H9 (cell line): Measurements from ENCODE around the gene ENOX1. TPM values are rescaled to one million over a fixed set of nuclear protein-coding genes. Genes with fewer than 3 reads are reported as not detected.

Experiments used
- DNase-seq: peaks from one replicate; pipeline ENCODE4 v3.0.0-alpha.2; 2017
- H2AFZ ChIP-seq: one replicate; pipeline ENCODE4 v1.6.1; 2013; ENCODE audit warnings: mild to moderate bottlenecking, low read length, control low read depth, moderate library complexity
- H2AK5ac ChIP-seq: 2 replicates; pipeline ENCODE4 v1.6.1; 2013; ENCODE audit warnings: low read length, control low read depth, mixed read lengths; ENCODE audit not compliant: insufficient read length
- H2BK120ac ChIP-seq: one replicate; pipeline ENCODE4 v1.6.1; 2013; ENCODE audit warnings: low read depth, mild to moderate bottlenecking, low read length, control low read depth, inconsistent platforms; ENCODE audit not compliant: poor library complexity, severe bottlenecking
- H2BK12ac ChIP-seq: 2 replicates; pipeline ENCODE4 v1.6.1; 2013; ENCODE audit warnings: low read length, control low read depth, mixed read lengths, low read depth; ENCODE audit not compliant: insufficient read length
- H2BK15ac ChIP-seq: 2 replicates; pipeline ENCODE4 v1.6.1; 2013; ENCODE audit warnings: low read depth, low read length, control low read depth
- H2BK20ac ChIP-seq: one replicate; pipeline ENCODE4 v1.6.1; 2013; ENCODE audit warnings: low read depth, mild to moderate bottlenecking, low read length, control low read depth, inconsistent platforms; ENCODE audit not compliant: poor library complexity, severe bottlenecking
- H2BK5ac ChIP-seq: 2 replicates; pipeline ENCODE4 v1.6.1; 2013; ENCODE audit warnings: low read length, control low read depth, mixed read lengths; ENCODE audit not compliant: insufficient read length
- H3K14ac ChIP-seq: 2 replicates; pipeline ENCODE4 v1.6.1; 2013; ENCODE audit warnings: low read length, control low read depth; ENCODE audit not compliant: insufficient read depth
- H3K18ac ChIP-seq: 2 replicates; pipeline ENCODE4 v1.6.1; 2013; ENCODE audit warnings: low read depth, mild to moderate bottlenecking, mixed read lengths, low read length, control low read depth; ENCODE audit not compliant: insufficient read length
- H3K23ac ChIP-seq: 2 replicates; pipeline ENCODE4 v1.6.1; 2013; ENCODE audit warnings: low read length, control low read depth, mixed read lengths, low read depth; ENCODE audit not compliant: insufficient read length
- H3K23me2 ChIP-seq: 2 replicates; pipeline ENCODE4 v1.6.1; 2013; ENCODE audit warnings: low read depth, mild to moderate bottlenecking, mixed read lengths, low read length, control low read depth; ENCODE audit not compliant: insufficient read length, poor library complexity, severe bottlenecking
- H3K27ac ChIP-seq: 2 replicates; pipeline ENCODE4 v1.5.1; 2013; ENCODE audit warnings: low read length, control low read depth, mixed read lengths, low read depth; ENCODE audit not compliant: insufficient read length
- H3K27me3 ChIP-seq: 2 replicates; pipeline ENCODE4 v1.6.1; 2013; ENCODE audit warnings: low read length, control low read depth, inconsistent platforms; ENCODE audit not compliant: insufficient read depth
- H3K4ac ChIP-seq: 2 replicates; pipeline ENCODE4 v1.6.1; 2013; ENCODE audit warnings: low read depth, mild to moderate bottlenecking, control low read depth, inconsistent platforms, low read length, moderate library complexity
- H3K4me1 ChIP-seq: 2 replicates; pipeline ENCODE4 v1.6.1; 2013; ENCODE audit warnings: low read length, control low read depth, inconsistent platforms; ENCODE audit not compliant: insufficient read depth
- H3K4me2 ChIP-seq: 2 replicates; pipeline ENCODE4 v1.6.1; 2013; ENCODE audit warnings: low read length, control low read depth, mixed read lengths; ENCODE audit not compliant: insufficient read length, insufficient read depth
- H3K56ac ChIP-seq: 2 replicates; pipeline ENCODE4 v1.6.1; 2013; ENCODE audit warnings: low read depth, mild to moderate bottlenecking, mixed read lengths, low read length, control low read depth; ENCODE audit not compliant: insufficient read length
- H3K79me1 ChIP-seq: 2 replicates; pipeline ENCODE4 v1.6.1; 2013; ENCODE audit warnings: low read depth, mild to moderate bottlenecking, moderate library complexity, low read length, control low read depth, inconsistent platforms; ENCODE audit not compliant: insufficient read depth, poor library complexity, severe bottlenecking
- H3K79me2 ChIP-seq: 2 replicates; pipeline ENCODE4 v1.6.1; 2013; ENCODE audit warnings: low read length, control low read depth, inconsistent platforms; ENCODE audit not compliant: insufficient read depth
- H3K9ac ChIP-seq: 2 replicates; pipeline ENCODE4 v1.6.1; 2013; ENCODE audit warnings: low read length, control low read depth, mixed read lengths; ENCODE audit not compliant: insufficient read length; ENCODE audit errors: extremely low read depth
- H3K9me3 ChIP-seq: one replicate; pipeline ENCODE4 v1.6.1; 2013; ENCODE audit warnings: low read depth, low read length, inconsistent platforms; ENCODE audit not compliant: control insufficient read depth
- H3T11ph ChIP-seq: one replicate; pipeline ENCODE4 v1.6.1; 2013; ENCODE audit warnings: mild to moderate bottlenecking, low read length, control low read depth, inconsistent platforms
- H4K20me1 ChIP-seq: one replicate; pipeline ENCODE4 v1.6.1; 2013; ENCODE audit not compliant: control insufficient read depth, insufficient read length, insufficient read depth
- H4K5ac ChIP-seq: 2 replicates; pipeline ENCODE4 v1.6.1; 2013; ENCODE audit warnings: low read depth, mild to moderate bottlenecking, mixed read lengths, low read length, control low read depth; ENCODE audit not compliant: insufficient read length
- H4K8ac ChIP-seq: replicated peaks from 2 replicates; pipeline ENCODE4 v1.6.1; 2013; ENCODE audit warnings: low read length, control low read depth, mixed read lengths, low read depth; ENCODE audit not compliant: insufficient read length
- H4K91ac ChIP-seq: 2 replicates; pipeline ENCODE4 v1.6.1; 2013; ENCODE audit warnings: low read depth, mild to moderate bottlenecking, moderate library complexity, mixed read lengths, low read length, control low read depth; ENCODE audit not compliant: insufficient read length
- H3K27ac Mint-ChIP-seq, 3 experiments: 2 replicates in 2 of 3; 3 replicates in 1 of 3; pipeline ENCODE4 v1.8.0; 2020 to 2021; ENCODE audit warnings: mixed read lengths in 3 of 3, mild to moderate bottlenecking in 1 of 3, moderate library complexity in 1 of 3
- H3K27me3 Mint-ChIP-seq: 2 replicates; pipeline ENCODE4 v1.8.0; 2021; ENCODE audit warnings: low read depth, mild to moderate bottlenecking, moderate library complexity, mixed read lengths
- H3K36me3 Mint-ChIP-seq, 3 experiments: 2 replicates in 2 of 3; 3 replicates in 1 of 3; pipeline ENCODE4 v1.8.0; 2020 to 2021; ENCODE audit warnings: low read depth in 3 of 3, mixed read lengths in 3 of 3; ENCODE audit not compliant: insufficient read depth in 1 of 3
- H3K4me1 Mint-ChIP-seq, 2 experiments: 2 replicates each; pipeline ENCODE4 v1.8.0; 2020; ENCODE audit warnings: mixed read lengths in 2 of 2
- H3K4me3 Mint-ChIP-seq, 2 experiments: 2 replicates in 1 of 2; 3 replicates in 1 of 2; pipeline ENCODE4 v1.8.0; 2020 to 2021; ENCODE audit warnings: mild to moderate bottlenecking in 2 of 2, mixed read lengths in 2 of 2, moderate library complexity in 1 of 2
- H3K9me3 Mint-ChIP-seq, 2 experiments: 2 replicates in 1 of 2; 3 replicates in 1 of 2; pipeline ENCODE4 v1.8.0; 2020; ENCODE audit warnings: mild to moderate bottlenecking in 2 of 2, mixed read lengths in 2 of 2, moderate library complexity in 1 of 2
- CTCF ChIP-seq: fragments of 200-600 bp; sonication (generic); conservative IDR thresholded peaks from 3 replicates; pipeline ENCODE4 v1.8.0; 2021; ENCODE audit warnings: antibody characterized with exemption, mild to moderate bottlenecking
- WGBS: extraction: QIAGEN DNeasy Blood & Tissue Kit; methylation state at CpG from one replicate; pipeline ENCODE4 v1.1.7; 2013; ENCODE audit warnings: missing lambda C conversion rate, low lambda C conversion rate, mixed read lengths; ENCODE audit not compliant: insufficient read length; ENCODE audit errors: extremely low coverage; 5-methylcytosine and 5-hydroxymethylcytosine counted together
- total RNA-seq: library from RNA; stranded (reverse); gene quantifications from 2 replicates; pipeline ENCODE4 v1.2.1, GENCODE V29; 2021

The ENOX1 gene
- total RNA-seq, 1 experiment from 2014 or later: 0.24 TPM

GRCh38 chr13:43284162-43284561 is 502.6 kb downstream of the ENOX1 start:
- Histone ChIP-seq H2BK5ac (no peak overlapping the region), H4K8ac (no peak overlapping the region), H4K20me1 (no peaks in the 10 kb centered on the region), H3K23ac (no peak overlapping the region), H2AK5ac (no peak overlapping the region), H2BK12ac (no peak overlapping the region), H3K4ac (no peak overlapping the region), H3K9ac (no peak overlapping the region), H3K23me2 (no peaks in the 10 kb centered on the region), H3K27ac (no peak overlapping the region), H4K91ac (no peak overlapping the region), H3K27me3 (no peaks in the 10 kb centered on the region), H3K9me3 (no peaks in the 10 kb centered on the region), H3K56ac (no peak overlapping the region), H2BK20ac (no peak overlapping the region), H3K79me2 (no peaks in the 10 kb centered on the region), H3K4me2 (no peak overlapping the region), H2BK15ac (no peak overlapping the region), H3K4me1 (no peaks in the 10 kb centered on the region), H3K14ac (no peak overlapping the region), H3K18ac (no peak overlapping the region), H4K5ac (no peak overlapping the region), H3K79me1 (no peaks in the 10 kb centered on the region), H2AFZ (no peak overlapping the region), H3T11ph (no peak overlapping the region), H2BK120ac (no peak overlapping the region)
- WGBS: no CpG with 5 or more reads among the region's 3 CpGs
- H3K27ac Mint-ChIP-seq: no peak overlapping the region
- 0 out of 4 replicates have a peak, but pooled peaks cover 2 to 4% of the 10 kb centered on the region in 2 experiments for H3K4me1 Mint-ChIP-seq
- no peaks in the 10 kb centered on the region for H3K9me3 Mint-ChIP-seq
- no peak for DNase-seq
- no peaks in the 10 kb centered on the region for H3K36me3 Mint-ChIP-seq
- H3K4me3 Mint-ChIP-seq: no peak overlapping the region
- TF ChIP-seq CTCF: no peak
- H3K27me3 Mint-ChIP-seq: no peaks in the 10 kb centered on the region
